Mesenteric fat pad (tissue), 1 donor: Measurements from ENCODE around the gene ALOX5. TPM values are rescaled to one million over a fixed set of nuclear protein-coding genes. Genes with fewer than 3 reads are reported as not detected.
"Not testable (repeated sequence)": the region's sequence is repeated elsewhere in the genome, so short reads cannot be mapped to it uniquely, and the experiment has no call there.

Experiments
- DNase-seq: peaks from one replicate; pipeline ENCODE4 v3.0.0-alpha.2; 2020; ENCODE audit warnings: low spot score
- total RNA-seq: library from RNA; stranded (reverse); fragmentation: NEBNext Ultra II Directional; extraction: Animal tissue kit (Norgen Biotek cat#: 25700); gene quantifications from one replicate; pipeline ENCODE4 v1.2.1, GENCODE V29; 2021
- donor health status: DM: yes; HTN: yes; CAD: no.

The ALOX5 gene
- total RNA-seq, 1 donor from 2014 or later, result 36.8 TPM

- DNase-seq, result no peak
Observed at GRCh38 chr10:45373003-45373575, 927 bp upstream of the ALOX5 start.

GRCh38 chr10:45374350-45375052, 485 bp downstream of the ALOX5 start:
- no peak for DNase-seq

- DNase-seq, result no peak
Observed at GRCh38 chr10:45375101-45375500, 1.1 kb downstream of the ALOX5 start.

- no peak for DNase-seq
Observed at GRCh38 chr10:45375716-45376231, 1.8 kb downstream of the ALOX5 start.

- no peak for DNase-seq
Observed at GRCh38 chr10:45376371-45376801, 2.4 kb downstream of the ALOX5 start.

GRCh38 chr10:45377321-45377720, 3.3 kb downstream of the ALOX5 start:
- no peak for DNase-seq

GRCh38 chr10:45377858-45378257, 3.8 kb downstream of the ALOX5 start:
- no peak for DNase-seq

- DNase-seq, result no peak
Observed at GRCh38 chr10:45378914-45379726, 5.1 kb downstream of the ALOX5 start.

- no peak for DNase-seq
Observed at GRCh38 chr10:45379891-45380540, 6.0 kb downstream of the ALOX5 start.

- no peak for DNase-seq
Observed at GRCh38 chr10:45380903-45381620, 7.0 kb downstream of the ALOX5 start.

GRCh38 chr10:45382591-45382990, 8.6 kb downstream of the ALOX5 start:
- DNase-seq, result no peak

- no peak for DNase-seq
Observed at GRCh38 chr10:45383682-45384330, 9.8 kb downstream of the ALOX5 start.

- no peak for DNase-seq
Observed at GRCh38 chr10:45386657-45387056, 12.6 kb downstream of the ALOX5 start.

GRCh38 chr10:45387096-45387893, 13.3 kb downstream of the ALOX5 start:
- DNase-seq, result no peak

GRCh38 chr10:45389671-45390070, 15.7 kb downstream of the ALOX5 start:
- not testable (repeated sequence) for DNase-seq

GRCh38 chr10:45391636-45392035, 17.6 kb downstream of the ALOX5 start:
- not testable (repeated sequence) for DNase-seq

- DNase-seq, result no peak
Observed at GRCh38 chr10:45395554-45395953, 21.5 kb downstream of the ALOX5 start.

GRCh38 chr10:45398595-45398994, 24.6 kb downstream of the ALOX5 start:
- no peak for DNase-seq

- DNase-seq, result no peak
Observed at GRCh38 chr10:45399113-45399512, 25.1 kb downstream of the ALOX5 start.
